Lower leg skin (tissue), 3 donors: ENCODE results near the gene HNRNPAB.

ENCODE experiments used
- CTCF ChIP-seq, 3 donors: fragments of 450-650 bp; IDR thresholded peaks; one replicate each; pipeline ENCODE4 v1.5.1; 2016; ENCODE audit warnings: antibody characterized with exemption in 3 of 3, mild to moderate bottlenecking in 3 of 3, moderate library complexity in 2 of 3
- POLR2A ChIP-seq, 2 donors: fragments of 450-650 bp; IDR thresholded peaks; one replicate each; pipeline ENCODE4 v1.6.1; 2016 to 2017; ENCODE audit warnings: antibody characterized with exemption in 2 of 2, mild to moderate bottlenecking in 1 of 2, moderate library complexity in 1 of 2

GRCh38 chr5:178227929-178228328 is 23.6 kb downstream of the HNRNPAB start:
- TF ChIP-seq CTCF (IDR thresholded peaks at IDR 0.05) = no peak
- TF ChIP-seq POLR2A (IDR thresholded peaks at IDR 0.05) = no peak
